MM.1S (cell line): ENCODE measurements around the gene GRK3.
A peak's percentile ranks its signal among the peaks of the same experiment; 100 is the strongest.

Experiments used
- DNase-seq: peaks from one replicate; pipeline ENCODE4 v3.0.0-alpha.2; 2015
- H2AFZ ChIP-seq: fragments of 300-600 bp; sonication (generic); 2 replicates; pipeline ENCODE4 v1.6.0; 2016; ENCODE audit warnings: antibody characterized with exemption, low read length
- H3F3A ChIP-seq: fragments of 300-600 bp; sonication (generic); 2 replicates; pipeline ENCODE4 v1.6.1; 2016; ENCODE audit warnings: mild to moderate bottlenecking, antibody characterized with exemption, low read length, moderate library complexity, mixed read lengths; ENCODE audit not compliant: insufficient read depth
- H3K27ac ChIP-seq: fragments of 300-600 bp; sonication (generic); 2 replicates; pipeline ENCODE4 v1.5.1; 2016; ENCODE audit warnings: mild to moderate bottlenecking, low read length
- H3K27me3 ChIP-seq: fragments of 300-600 bp; sonication (generic); replicated peaks from 2 replicates; pipeline ENCODE4 v1.6.0; 2016; ENCODE audit warnings: low read length; ENCODE audit not compliant: insufficient read depth
- H3K36me3 ChIP-seq: fragments of 300-600 bp; sonication (generic); replicated peaks from 2 replicates; pipeline ENCODE4 v1.6.1; 2016; ENCODE audit warnings: mild to moderate bottlenecking, low read length, mixed read lengths; ENCODE audit not compliant: insufficient read depth
- H3K4me1 ChIP-seq: fragments of 300-600 bp; sonication (generic); 2 replicates; pipeline ENCODE4 v1.6.1; 2016; ENCODE audit warnings: low read length, mixed read lengths
- H3K4me2 ChIP-seq: fragments of 300-600 bp; sonication (generic); 2 replicates; pipeline ENCODE4 v1.6.0; 2016; ENCODE audit warnings: low read depth, low read length
- H3K4me3 ChIP-seq: fragments of 300-600 bp; sonication (generic); 2 replicates; pipeline ENCODE4 v1.5.1; 2016; ENCODE audit warnings: low read length, mixed read lengths
- H3K79me2 ChIP-seq: fragments of 300-600 bp; sonication (generic); 2 replicates; pipeline ENCODE4 v1.6.1; 2016; ENCODE audit warnings: mixed run types, low read length, mixed read lengths
- H3K9ac ChIP-seq: fragments of 300-600 bp; sonication (generic); 2 replicates; pipeline ENCODE4 v1.6.1; 2016; ENCODE audit warnings: low read length, mixed read lengths
- H3K9me2 ChIP-seq: fragments of 300-600 bp; sonication (generic); replicated peaks from 2 replicates; pipeline ENCODE4 v1.6.1; 2016; ENCODE audit warnings: mild to moderate bottlenecking, low read length, mixed read lengths; ENCODE audit not compliant: insufficient read depth
- H3K9me3 ChIP-seq: fragments of 300-600 bp; sonication (generic); replicated peaks from 2 replicates; pipeline ENCODE4 v1.6.1; 2016; ENCODE audit warnings: mild to moderate bottlenecking, low read length, mixed read lengths; ENCODE audit not compliant: insufficient read depth
- H4K20me1 ChIP-seq: fragments of 300-600 bp; sonication (generic); 2 replicates; pipeline ENCODE4 v1.6.1; 2016; ENCODE audit warnings: mild to moderate bottlenecking, low read length, moderate library complexity, mixed read lengths; ENCODE audit not compliant: insufficient read depth
- EZH2 ChIP-seq: fragments of 300-600 bp; sonication (generic); optimal IDR thresholded peaks from 2 replicates; pipeline ENCODE3; 2017; ENCODE audit warnings: low read depth, mild to moderate bottlenecking, antibody characterized with exemption, low read length, mixed read lengths
- EZH2phosphoT487 ChIP-seq: fragments of 300-600 bp; sonication (generic); IDR thresholded peaks from 2 replicates; pipeline ENCODE4 v1.6.1; 2018; ENCODE audit warnings: antibody characterized with exemption, low read length
- TF ChIP-seq, protein P1 (sequence below): fragments of 300-600 bp; sonication (generic); IDR thresholded peaks from 2 replicates; pipeline ENCODE4 v1.5.1; 2016; ENCODE audit warnings: antibody characterized with exemption, low read length, mixed read lengths

The GRK3 gene

GRCh38 chr22:25774575-25775026 is 210.1 kb downstream of the GRK3 start:
- Histone ChIP-seq H3K27ac (no peak overlapping the region), H3K9me2 (no peaks in the 10 kb centered on the region), H3K4me3 (no peak overlapping the region), H3K36me3 (no peaks in the 10 kb centered on the region), H3K9me3 (no peaks in the 10 kb centered on the region), H3K4me2 (no peak overlapping the region), H3K9ac (no peak overlapping the region), H2AFZ (no peak overlapping the region), H3K4me1 (no peaks in the 10 kb centered on the region), H4K20me1 (no peaks in the 10 kb centered on the region), H3K79me2 (no peaks in the 10 kb centered on the region), H3F3A (no peaks in the 10 kb centered on the region), H3K27me3 (peaks cover 40% of the 10 kb centered on the region)
- DNase-seq = no peak
- TF ChIP-seq, protein P1, sequence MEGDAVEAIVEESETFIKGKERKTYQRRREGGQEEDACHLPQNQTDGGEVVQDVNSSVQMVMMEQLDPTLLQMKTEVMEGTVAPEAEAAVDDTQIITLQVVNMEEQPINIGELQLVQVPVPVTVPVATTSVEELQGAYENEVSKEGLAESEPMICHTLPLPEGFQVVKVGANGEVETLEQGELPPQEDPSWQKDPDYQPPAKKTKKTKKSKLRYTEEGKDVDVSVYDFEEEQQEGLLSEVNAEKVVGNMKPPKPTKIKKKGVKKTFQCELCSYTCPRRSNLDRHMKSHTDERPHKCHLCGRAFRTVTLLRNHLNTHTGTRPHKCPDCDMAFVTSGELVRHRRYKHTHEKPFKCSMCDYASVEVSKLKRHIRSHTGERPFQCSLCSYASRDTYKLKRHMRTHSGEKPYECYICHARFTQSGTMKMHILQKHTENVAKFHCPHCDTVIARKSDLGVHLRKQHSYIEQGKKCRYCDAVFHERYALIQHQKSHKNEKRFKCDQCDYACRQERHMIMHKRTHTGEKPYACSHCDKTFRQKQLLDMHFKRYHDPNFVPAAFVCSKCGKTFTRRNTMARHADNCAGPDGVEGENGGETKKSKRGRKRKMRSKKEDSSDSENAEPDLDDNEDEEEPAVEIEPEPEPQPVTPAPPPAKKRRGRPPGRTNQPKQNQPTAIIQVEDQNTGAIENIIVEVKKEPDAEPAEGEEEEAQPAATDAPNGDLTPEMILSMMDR = peak; percentile 40
- TF ChIP-seq EZH2phosphoT487 (no peak), EZH2 (no peak)

- Histone ChIP-seq H4K20me1 (no peaks in the 10 kb centered on the region), H3K79me2 (no peaks in the 10 kb centered on the region), H3K9ac (no peak overlapping the region), H3K36me3 (no peaks in the 10 kb centered on the region), H3K4me1 (no peaks in the 10 kb centered on the region), H3K27ac (no peak overlapping the region), H3K4me2 (no peak overlapping the region), H3K9me2 (no peaks in the 10 kb centered on the region), H2AFZ (no peak overlapping the region), H3K9me3 (no peaks in the 10 kb centered on the region), H3K4me3 (no peak overlapping the region), H3K27me3 (peaks cover 30% of the 10 kb centered on the region), H3F3A (no peaks in the 10 kb centered on the region)
- DNase-seq = no peak
- no peak for TF ChIP-seq EZH2phosphoT487
- TF ChIP-seq EZH2 = no peak
- TF ChIP-seq, protein P1 = no peak
Measured at GRCh38 chr22:25775531-25775930, 211.1 kb downstream of the GRK3 start.

- Histone ChIP-seq H3K9ac (no peak overlapping the region), H3K79me2 (no peaks in the 10 kb centered on the region), H3F3A (no peaks in the 10 kb centered on the region), H3K27me3 (peaks cover 24% of the 10 kb centered on the region), H3K9me3 (no peaks in the 10 kb centered on the region), H4K20me1 (no peaks in the 10 kb centered on the region), H3K4me3 (no peak overlapping the region), H3K36me3 (no peaks in the 10 kb centered on the region), H3K9me2 (no peaks in the 10 kb centered on the region), H3K27ac (no peak overlapping the region), H3K4me1 (no peaks in the 10 kb centered on the region), H3K4me2 (no peak overlapping the region), H2AFZ (no peak overlapping the region)
- no peak for DNase-seq
- TF ChIP-seq EZH2phosphoT487 (no peak), EZH2 (no peak)
- TF ChIP-seq, protein P1 = no peak
Measured at GRCh38 chr22:25777411-25777810, 212.9 kb downstream of the GRK3 start.
